GM18508 (cell line): ENCODE data around the gene SLC16A12.

Source experiments
- ATAC-seq: cut with Tn5 transposase; IDR thresholded peaks from one replicate; pipeline ENCODE4 v1.9.1; 2021; ENCODE audit warnings: moderate number of reproducible peaks; ENCODE audit not compliant: insufficient read depth, unreplicated experiment

SLC16A12 gene

DNA sequence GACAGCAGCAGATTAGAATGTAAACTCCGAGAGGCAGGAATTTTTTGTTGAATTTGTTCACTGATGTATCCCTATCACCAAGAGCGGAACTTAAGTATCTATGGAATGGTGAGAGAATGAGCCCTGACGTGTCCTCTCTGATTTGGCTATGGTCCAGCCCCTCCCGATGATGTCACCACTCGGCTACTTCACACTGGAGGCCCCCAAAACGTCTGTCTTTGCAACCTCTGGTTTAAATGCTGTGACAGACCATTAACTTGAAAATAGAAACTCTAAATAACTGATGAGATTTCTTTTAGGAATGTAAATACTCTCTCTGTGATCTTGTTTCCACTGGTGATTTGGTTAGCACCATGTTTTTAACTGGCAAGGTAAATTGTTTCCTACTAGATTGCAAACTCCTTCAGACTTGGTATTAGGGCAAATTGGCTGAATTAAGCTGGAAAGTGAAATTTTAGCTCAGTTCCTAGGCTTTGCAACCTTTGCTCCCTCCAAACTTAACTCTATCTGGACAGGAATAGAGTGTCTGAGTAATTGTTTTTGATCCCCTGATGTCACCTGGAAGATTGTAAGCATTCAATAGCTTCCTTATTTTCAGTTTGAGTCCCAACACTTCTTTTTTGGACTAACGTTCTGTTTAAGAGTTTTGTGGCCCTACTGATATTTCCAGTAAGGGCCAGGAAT, 19.1 kb downstream of the SLC16A12 start:
- ATAC-seq = no peak

DNA sequence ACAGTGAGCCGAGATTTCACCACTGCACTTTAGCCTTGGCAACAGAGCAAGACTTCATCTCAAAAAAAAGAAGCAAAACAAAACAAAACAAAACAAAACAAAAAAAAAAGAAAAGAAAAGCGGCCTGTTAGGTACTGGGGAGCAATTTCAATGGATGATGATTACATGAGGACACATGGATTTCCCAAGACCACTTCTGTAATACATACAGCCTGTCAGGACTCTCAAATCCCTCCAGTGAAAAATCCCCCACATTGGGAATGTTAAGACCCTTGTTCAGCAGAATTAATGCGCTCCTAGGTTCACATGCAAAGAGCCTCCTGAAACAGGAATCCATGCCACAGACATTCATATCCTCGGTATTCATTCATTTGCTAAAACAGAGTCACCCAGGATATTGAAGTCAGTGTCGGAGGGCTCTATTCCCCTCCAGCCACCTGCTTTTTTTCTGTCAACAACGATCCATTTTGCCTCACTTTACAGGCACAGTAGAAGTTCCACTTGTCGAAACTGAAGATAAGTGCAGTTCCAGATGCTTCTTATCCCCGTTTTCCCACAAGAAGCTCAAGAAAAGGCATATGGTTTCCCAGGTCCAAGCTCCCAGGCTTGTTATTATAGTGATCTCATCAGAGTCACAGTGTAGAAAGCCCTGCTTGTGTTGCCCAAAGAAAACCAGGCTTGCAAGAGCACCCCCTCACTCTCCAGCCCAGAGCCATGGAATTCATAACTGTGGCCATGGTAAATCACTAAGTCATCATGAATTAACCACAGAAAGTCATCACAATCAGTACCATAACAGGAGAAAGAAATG, 20.2 kb downstream of the SLC16A12 start:
- ATAC-seq = no peak

DNA sequence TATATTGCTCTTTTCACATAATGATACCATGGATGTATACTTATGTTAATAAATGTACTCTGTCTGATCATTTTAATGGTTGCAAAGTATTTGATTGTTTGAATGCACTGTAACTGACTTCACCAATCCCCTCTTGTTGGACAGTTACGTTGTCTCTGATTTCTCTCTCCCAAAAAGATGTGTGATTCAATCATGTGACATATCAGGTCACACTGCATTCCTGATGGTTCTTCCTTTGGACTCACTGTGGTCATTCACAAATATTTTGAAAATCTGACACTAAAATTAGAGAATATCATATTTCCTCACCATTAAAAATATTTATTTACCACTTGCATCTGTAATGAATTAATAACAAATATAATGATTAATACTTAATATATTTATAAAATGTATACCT, 22.2 kb downstream of the SLC16A12 start:
- no peak for ATAC-seq

DNA sequence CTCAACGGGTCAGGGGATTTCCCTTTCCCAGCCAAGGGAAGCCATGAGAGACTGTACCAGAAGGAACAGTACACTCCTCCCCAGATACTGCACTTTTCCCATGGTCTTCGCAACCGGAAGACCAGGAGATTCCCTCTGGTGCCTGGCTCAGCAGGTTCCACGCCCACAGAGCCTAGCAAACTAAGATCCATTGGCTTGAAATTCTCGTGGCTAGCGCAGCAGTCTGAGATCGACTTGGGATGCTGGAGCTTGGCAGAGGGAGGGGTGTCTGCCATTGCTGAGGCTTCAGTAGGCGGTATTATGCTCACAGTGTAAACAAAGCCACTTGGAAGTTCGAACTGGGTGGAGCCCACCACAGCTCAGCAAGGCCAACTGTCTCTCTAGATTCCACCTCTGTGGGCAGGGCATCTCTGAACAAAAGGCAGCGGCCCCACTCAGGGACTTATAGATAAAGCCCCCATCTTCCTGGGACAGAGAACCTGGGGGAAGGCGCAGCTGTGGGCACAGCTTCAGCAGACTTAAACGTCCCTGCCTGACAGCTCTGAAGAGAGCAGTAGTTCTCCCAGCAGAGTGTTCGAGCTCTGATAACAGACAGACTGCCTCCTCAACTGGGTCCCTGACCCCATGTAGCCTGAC, 29.6 kb downstream of the SLC16A12 start:
- no peak for ATAC-seq

DNA sequence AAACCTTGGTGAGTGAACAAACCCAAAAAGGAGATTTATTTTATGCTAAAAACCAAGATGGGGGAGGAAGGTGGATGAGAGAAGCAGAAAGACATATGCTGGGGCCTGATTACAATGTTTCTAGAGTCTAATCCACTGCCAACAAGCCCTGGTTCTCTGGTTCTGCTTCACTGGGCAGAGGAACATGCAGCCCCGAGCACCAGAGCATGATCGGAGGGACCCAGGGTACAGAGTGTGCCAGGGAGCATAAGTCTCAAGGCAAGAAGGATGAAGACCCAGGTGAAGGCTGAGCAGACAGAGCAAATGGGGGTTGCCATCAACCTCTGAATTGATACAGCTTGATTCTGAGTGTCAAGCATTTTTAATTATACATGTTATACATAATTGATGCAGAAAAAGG, 30.7 kb downstream of the SLC16A12 start:
- no peak for ATAC-seq

DNA sequence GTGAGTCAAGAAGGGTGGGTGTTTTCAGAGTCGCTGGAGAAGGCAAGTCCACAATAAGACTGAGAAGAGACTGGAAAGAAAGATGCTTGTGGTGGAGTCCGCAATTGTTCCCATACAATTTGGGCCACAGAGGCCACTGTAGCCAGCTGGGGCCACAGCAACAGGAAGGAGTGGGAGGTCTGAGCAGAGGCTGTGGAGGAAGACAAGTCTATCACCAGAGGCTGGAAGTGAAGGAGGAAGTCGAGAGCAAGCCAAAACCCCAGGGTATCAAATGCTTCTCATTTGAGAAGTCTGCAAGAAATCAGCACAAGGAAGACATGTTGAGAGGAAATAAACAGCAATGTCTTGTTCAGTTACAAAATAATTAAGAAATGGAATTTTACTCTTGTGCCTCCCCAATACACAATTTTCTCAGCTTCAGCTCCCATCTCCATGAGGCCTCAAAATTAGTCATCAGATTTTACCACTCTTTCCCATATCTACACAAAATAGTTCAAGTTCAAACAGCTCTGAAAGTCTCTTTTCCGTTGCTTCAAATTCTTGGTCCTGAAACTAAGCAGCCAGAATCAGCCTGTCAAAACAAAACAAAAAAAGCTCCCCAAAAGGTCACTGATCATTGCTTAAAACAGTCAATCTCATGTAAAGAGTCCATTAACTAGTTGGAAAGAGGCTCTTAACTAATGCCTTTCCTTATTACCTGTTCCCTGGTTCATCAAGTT, 31.6 kb downstream of the SLC16A12 start:
- no peak for ATAC-seq

DNA sequence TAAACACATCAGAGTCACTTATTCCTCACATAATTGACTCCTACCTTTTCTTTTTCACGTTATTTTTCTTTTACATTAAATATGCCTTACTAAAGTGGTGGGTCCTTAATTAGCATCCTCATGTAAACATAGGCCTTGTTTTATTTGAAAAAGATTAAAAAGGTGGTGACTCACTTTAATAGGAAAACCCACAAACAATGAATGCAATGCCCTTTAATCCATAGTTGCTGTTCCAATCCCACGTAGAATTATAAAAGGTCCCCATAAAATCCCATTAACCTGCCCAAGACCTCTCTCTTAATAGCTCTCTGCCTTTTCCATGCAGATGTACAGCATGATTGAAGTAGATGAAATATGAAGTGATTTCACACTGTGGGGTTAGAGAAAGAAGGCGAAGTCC, 32.2 kb downstream of the SLC16A12 start:
- ATAC-seq = no peak

DNA sequence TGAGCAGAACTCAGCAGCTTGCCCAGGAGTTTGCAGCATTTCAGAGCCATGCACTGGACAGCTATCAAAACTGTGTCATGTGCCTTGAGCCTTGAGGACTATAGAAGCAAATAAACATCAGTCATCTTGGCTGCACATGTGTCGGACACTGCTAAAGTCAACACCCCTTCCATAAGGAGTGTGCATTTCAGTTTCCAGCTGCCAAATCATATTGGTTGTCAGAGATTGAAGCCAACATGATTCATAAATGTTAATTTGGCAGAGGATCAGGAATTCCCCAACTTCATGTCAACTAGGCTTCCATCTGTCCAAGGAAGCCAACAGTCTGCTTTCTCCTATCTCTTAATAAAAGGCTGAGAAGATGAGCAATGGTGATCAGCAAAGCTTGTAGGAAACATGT, 32.8 kb downstream of the SLC16A12 start:
- ATAC-seq = no peak

DNA sequence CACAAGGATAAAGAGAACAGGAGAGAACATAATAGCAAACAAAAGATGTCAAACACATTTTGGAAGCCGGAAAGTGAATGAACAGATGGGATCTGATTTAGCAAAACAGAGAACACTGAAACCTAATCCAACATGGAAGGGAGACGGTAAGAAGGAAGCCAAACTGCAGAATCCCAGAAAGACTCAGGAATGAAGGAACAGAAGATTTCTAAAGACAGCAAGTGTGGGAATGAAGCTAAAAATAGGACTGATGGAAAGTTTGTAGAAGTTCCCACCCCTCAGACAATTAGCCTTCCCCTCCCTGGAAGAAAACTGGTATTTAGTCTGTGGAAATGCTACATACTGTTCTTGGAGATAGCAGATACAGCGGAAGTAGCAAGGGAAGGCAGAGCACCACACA, 40.8 kb downstream of the SLC16A12 start:
- ATAC-seq = no peak

DNA sequence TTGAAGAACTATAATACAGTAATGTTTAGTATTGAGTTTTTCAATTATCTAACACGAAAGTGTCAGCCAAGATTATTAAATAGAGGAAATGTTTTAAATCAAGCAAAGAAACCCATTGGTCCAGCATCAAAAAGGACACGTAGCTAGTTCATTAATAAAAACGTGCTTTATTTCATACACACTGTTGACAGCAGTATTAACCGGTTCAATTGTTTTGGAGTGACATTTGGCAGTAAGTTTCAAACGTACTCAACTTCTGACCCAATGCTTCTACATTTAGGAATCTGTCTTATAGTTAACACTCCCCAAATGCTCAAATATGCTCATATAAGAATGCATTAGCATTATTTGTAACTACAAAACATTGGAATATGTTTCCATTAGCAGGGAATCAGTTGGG, 41.3 kb downstream of the SLC16A12 start:
- ATAC-seq = no peak

DNA sequence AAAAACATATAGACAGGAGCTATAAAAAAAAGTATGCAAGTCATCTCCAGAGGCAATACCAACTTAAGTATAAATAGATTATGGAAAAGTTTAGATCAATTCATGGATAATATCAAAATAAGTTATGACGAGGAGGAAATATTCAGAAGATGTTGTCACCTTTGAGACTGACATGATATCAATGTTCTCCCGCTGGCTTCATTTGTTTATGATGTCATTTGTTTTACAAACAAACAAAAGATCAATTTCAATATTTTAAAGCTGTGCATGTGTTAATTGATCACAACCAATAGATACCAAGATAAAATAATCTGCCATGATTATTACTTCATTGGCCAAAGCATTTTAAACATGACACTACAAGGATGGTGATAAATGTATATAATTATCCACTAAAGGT, 43.5 kb downstream of the SLC16A12 start:
- no peak for ATAC-seq

DNA sequence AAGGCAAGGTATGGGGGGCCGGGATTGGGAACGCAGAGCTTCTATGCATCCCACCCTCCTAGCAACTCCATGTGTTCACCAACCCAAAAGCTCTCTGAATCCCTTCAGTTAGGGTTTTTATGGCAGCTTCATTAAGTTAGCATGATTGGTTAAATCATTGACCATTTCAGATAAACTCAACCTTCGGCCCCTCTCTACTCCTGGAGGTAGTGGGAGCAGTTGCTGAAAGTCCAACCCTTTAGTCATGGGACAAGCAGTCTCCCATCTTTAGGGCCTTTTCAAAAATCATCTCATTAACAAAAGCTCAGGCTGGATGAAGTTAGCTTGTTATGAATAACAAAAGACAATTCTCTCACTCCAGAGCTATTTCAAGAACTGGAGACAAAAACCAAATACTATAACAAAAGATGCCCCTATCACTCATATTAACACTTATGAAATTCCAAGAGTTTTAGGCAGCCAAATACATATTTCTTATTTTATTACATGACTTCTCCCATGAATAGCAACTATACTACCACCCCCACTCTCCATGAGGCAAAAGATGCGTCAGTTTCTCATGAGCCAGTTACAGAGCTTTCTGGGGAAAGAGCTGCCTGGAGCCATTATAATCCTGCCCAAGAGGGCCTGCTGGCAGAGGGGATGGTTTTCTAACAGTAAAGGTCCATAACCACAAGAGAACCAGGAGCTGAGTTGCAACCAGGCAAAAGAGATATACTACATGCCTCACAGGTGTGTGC, 44.6 kb downstream of the SLC16A12 start:
- no peak for ATAC-seq

DNA sequence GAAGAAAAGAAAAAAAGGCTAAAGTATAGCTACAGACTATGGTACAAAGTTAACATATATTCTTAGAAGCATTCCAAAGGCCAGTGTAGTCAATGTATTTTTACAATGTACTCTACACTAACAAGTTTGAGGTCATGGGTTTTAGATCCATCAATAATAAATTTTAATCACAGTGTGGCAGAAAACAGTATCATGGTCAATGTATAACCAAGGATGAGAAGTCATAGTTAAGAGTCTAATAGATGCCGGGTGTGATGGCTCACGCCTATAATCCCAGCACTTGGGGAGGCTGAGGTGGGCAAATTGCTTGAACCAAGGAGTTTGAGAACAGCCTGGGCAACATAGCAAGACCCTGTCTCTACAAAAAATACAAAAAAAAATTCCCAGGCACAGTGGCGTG, 53.1 kb downstream of the SLC16A12 start:
- ATAC-seq = no peak

DNA sequence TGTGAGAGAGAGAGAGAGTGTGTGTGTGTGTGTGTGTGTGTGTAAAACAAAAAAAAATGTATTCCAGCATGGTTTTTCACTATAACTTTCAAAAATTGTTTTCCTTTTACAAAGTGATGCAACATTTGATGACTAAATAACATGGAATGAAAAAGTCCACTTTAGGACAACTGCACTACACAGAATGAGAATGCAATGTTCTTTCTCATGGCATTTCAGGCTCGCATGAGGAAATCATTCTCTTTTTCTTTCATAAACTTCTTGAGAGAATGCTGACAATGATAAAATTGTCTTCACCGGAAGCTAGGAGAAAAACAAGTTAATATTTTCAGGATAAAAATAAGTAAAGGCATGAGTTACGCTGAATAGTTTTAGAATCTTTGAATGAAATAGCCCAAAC, 53.7 kb downstream of the SLC16A12 start:
- ATAC-seq = no peak

DNA sequence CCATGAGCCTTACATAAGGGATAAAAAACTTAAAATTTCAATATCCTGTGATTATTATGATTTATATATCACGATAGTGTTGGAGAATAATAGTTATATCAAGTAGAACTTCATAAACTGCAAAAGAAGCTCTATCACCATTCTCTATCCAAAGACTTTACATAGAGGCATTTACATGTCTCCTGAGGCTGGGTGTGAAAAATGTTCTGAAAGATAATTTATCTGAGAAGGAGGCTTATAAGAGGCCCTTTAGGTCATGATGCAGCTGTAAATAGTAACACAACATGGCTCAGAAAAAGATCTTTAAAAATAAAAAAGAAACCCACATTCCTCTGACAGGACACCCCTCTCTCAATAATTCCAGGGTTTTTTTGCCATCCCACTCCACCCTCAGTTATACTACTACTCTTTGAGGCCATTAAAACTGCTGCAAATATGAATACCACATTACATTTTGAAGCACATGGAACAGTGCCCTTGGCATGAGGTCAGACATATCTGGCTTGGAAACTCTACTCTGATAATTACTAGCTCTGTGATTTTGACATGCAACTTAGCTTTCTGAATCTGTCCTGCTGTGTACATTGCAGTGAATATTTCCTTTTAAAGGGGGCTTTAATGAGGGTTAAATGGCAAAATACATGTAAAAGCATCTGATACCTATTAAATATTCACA, 55.5 kb downstream of the SLC16A12 start:
- ATAC-seq = no peak

DNA sequence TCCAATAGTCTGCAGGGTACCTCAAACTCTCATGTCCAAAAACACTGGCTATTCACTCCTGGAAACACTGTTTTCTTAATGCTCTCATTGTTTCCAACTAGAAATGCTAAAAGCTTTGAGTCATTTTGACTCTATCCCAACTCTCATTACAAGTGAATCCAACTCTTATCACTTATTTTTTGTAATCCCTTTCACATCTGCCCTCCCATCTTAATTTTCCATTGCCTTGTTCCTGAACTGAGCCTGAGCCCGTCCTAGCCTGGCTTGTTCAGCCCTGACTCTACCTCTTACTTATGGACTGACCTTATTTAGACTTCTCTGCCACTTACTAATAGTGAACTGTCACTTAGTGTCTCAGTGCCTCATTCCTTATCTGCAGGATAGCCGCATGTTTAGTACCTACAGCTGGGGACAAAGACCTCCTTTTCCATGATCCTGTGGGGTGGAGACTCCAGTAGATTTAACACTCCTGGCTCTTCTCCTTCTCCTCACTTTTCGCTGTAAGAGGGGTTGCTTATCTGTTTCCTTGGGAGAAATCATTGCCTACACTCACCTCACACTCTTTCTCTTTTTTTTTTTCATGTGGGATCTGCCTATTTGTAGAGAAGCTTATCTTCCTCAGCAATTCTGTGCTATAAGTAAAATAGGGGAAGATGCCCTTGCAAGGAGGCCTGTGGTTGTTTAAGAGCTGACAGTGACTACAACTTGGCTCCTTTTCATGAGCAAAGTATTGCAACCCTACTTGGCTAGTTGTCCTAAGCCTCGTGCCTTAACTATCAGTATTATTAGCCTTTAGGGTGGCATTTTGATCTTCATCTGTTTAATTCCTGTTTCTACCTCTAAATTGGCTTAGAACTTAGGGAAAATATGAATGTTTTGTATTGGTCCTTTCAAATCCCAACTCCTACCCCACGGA, 56.4 kb downstream of the SLC16A12 start:
- ATAC-seq = no peak

DNA sequence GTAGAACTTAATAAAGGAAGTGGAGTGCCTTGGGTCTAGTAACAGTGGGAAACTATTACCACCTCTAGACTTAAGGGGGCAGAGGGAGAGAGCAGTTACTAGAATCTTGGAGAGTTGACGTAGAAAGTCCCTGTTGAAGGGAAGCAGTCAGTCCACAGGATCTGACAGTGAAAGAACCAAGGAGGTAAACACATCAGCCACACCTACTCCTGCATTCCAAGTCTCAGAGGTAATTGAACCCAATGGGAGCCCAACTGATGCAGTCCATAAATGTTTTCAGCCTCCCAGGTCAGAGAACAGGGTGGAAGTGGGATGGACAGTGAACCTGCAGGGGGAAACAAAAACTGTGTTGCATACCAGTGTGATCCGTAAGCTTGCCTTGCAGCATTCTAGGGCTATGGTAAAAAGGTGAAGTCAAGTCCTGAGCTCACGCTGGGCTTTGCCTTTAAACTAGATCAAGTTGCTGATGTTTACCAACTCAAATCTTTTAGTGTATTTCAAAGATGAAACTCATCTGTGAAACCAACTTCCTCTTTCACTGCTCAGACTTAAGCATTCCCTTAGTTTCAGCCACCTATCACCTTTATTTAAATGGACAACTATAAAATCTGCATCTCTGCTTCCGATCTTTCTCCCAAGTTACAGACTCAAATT, 57.2 kb downstream of the SLC16A12 start:
- ATAC-seq = no peak

DNA sequence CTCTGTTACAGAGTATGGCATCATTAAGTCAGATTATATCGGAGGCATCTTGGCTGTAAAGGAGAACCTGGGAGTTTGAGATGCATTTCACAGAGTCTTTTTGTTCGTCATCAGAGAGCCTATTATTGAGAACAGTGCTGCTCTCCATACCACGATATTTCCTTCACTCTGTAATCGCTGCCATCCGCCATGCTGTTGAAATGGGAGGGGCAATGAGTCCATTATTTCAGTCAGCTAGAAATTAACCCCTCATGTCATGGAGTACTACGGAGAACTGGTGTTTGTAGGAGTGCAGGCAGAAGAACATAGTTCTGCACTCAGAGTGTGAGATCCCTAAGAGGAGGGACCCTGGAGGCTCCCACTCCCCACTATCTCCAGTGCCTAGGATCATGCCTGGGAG, 59.2 kb downstream of the SLC16A12 start:
- no peak for ATAC-seq
